ENCODE results near the gene TMEM89. TPM values are rescaled to one million over a fixed set of nuclear protein-coding genes. Genes with fewer than 3 reads are reported as not detected.

The TMEM89 gene
- total RNA-seq, 2 experiments from 2014 or later: 0.39 TPM; not detected in 1

DNA sequence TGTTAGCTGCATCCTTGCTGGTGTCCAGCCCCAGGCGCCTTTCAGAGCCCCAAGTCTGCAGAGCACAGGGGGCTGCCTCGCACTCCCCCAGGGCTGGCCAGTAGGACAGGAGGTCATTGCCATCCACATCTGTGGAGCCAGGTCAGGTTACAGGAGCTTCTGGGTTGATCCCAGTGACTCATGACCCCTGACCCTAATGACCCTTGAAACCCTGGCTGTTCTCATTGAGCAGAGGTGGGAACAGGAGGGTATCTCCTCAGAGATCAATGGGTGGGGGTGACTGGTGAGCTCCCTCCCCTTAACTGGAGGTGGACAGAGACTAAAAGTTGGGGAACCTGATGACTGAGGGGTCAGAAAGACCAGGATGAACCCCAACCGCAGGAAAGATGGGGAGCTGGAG is 19.8 kb upstream of the TMEM89 start:
- ATAC-seq (no peak), DNase-seq (no peak)
- CTCF ChIA-PET: no interaction called here
- Mint-ChIP-seq H3K9me3 (ENCODE audit: insufficient read depth) (no peaks in the 10 kb centered on the region), H3K4me1 (ENCODE audit: low read depth) (peaks cover 9% of the 10 kb centered on the region), H3K4me3 (no peak overlapping the region), H3K27ac (no peak overlapping the region), H3K27me3 (ENCODE audit: low read depth) (no peaks in the 10 kb centered on the region), H3K36me3 (ENCODE audit: low read depth) (peaks cover 11% of the 10 kb centered on the region)
- POLR2A ChIA-PET: no interaction called here

- no peaks in the 10 kb centered on the region for H3K27me3 Mint-ChIP-seq (ENCODE audit: low read depth)
- H3K4me3 Mint-ChIP-seq: no peak overlapping the region
- no peaks in the 10 kb centered on the region for H3K9me3 Mint-ChIP-seq (ENCODE audit: insufficient read depth)
- peaks cover 11% of the 10 kb centered on the region for H3K36me3 Mint-ChIP-seq (ENCODE audit: low read depth)
- ATAC-seq (no peak), DNase-seq (no peak)
- ChIA-PET POLR2A (interaction anchor here (1.3 kb wide), 1 partner anchor 9 kb away, joined by 3 read pairs; no protein-coding TSS in a partner anchor), CTCF (no interaction called here)
- H3K4me1 Mint-ChIP-seq (ENCODE audit: low read depth): peaks cover 17% of the 10 kb centered on the region
- no peak overlapping the region for H3K27ac Mint-ChIP-seq
Measured at GRCh38 chr3:48639944-48640606, 18.5 kb upstream of the TMEM89 start.

DNA sequence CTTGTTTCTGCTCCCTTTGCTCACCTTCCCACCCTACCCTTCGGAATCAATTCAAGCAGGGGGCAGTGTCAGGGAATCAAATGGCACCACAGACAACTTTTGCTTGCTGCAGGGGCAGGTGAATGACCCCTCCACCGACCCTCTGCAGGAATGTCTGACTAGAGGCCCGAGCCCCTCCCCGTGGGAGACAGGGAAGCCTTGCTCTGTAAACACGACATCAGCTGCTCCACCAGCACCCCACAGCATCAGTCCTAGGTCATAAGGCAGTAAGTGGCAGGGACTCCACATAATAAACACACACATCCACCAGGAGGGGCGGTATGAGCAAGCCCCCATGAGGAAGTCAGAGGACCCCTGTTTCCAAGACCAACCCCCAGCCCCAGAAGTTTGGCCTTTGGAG is 15.7 kb upstream of the TMEM89 start:
- ChIA-PET CTCF (interaction anchor here (3.6 kb wide), 1 partner anchor 80 kb away, joined by 23 read pairs; the partner anchor contains the start of gene PFKFB4), POLR2A (no interaction called here)
- ATAC-seq (no peak), DNase-seq (no peak)
- H3K4me3 Mint-ChIP-seq: no peak overlapping the region
- peak overlapping the region; percentile 32 for H3K27ac Mint-ChIP-seq
- no peaks in the 10 kb centered on the region for H3K27me3 Mint-ChIP-seq (ENCODE audit: low read depth)
- peaks cover 30% of the 10 kb centered on the region for H3K4me1 Mint-ChIP-seq (ENCODE audit: low read depth)
- H3K9me3 Mint-ChIP-seq (ENCODE audit: insufficient read depth): no peaks in the 10 kb centered on the region
- peaks cover 16% of the 10 kb centered on the region for H3K36me3 Mint-ChIP-seq (ENCODE audit: low read depth)

GRCh38 chr3:48636149-48636655 is 14.6 kb upstream of the TMEM89 start:
- Mint-ChIP-seq H3K4me3 (peak overlapping the region; percentile 89), H3K4me1 (ENCODE audit: low read depth) (peaks cover 30% of the 10 kb centered on the region), H3K36me3 (ENCODE audit: low read depth) (peaks cover 16% of the 10 kb centered on the region), H3K27me3 (ENCODE audit: low read depth) (no peaks in the 10 kb centered on the region), H3K9me3 (ENCODE audit: insufficient read depth) (no peaks in the 10 kb centered on the region), H3K27ac (peak overlapping the region; percentile 87)
- ATAC-seq: no peak
- POLR2A ChIA-PET: interaction anchor here (0.7 to 1.5 kb wide), 5 partner anchors 16 to 283 kb away, joined by 3 to 6 read pairs (median 3); partner anchors contain the start of gene IP6K2
- CTCF ChIA-PET: interaction anchor here (1.1 to 3.9 kb wide), 16 partner anchors 9 to 237 kb away, joined by 3 to 42 read pairs (median 5); partner anchors contain the start of genes NCKIPSD, PFKFB4 and UQCRC1
- DNase-seq: no peak

GRCh38 chr3:48635222-48636021 is 13.9 kb upstream of the TMEM89 start, which contains the start of gene SLC26A6:
Gene SLC26A6, minus strand, starts transcription at chr3:48635461. Its CDS starts 68 bp downstream, at chr3:48635393.
- Mint-ChIP-seq H3K9me3 (ENCODE audit: insufficient read depth) (no peaks in the 10 kb centered on the region), H3K4me1 (ENCODE audit: low read depth) (peaks cover 30% of the 10 kb centered on the region), H3K27ac (peak within 1 kb of the TSS; percentile 87), H3K36me3 (ENCODE audit: low read depth) (peaks cover 16% of the 10 kb centered on the region), H3K27me3 (ENCODE audit: low read depth) (no peaks in the 10 kb centered on the region), H3K4me3 (peak within 1 kb of the TSS; percentile 89)
- ChIA-PET CTCF (interaction anchor here (0.8 to 3.9 kb wide), 21 partner anchors 9 to 234 kb away, joined by 3 to 42 read pairs (median 4); partner anchors contain the start of genes NCKIPSD, PFKFB4 and UQCRC1), POLR2A (interaction anchor here (0.8 to 1.5 kb wide), 6 partner anchors 9 to 81 kb away, joined by 3 to 6 read pairs (median 3); partner anchors contain the start of gene IP6K2)
- peak; percentile 97 for ATAC-seq
- peak; percentile 95 for DNase-seq

GRCh38 chr3:48634661-48635221 is 13.2 kb upstream of the TMEM89 start:
- Mint-ChIP-seq H3K4me1 (ENCODE audit: low read depth) (peaks cover 30% of the 10 kb centered on the region), H3K4me3 (peak overlapping the region; percentile 89), H3K9me3 (ENCODE audit: insufficient read depth) (no peaks in the 10 kb centered on the region), H3K36me3 (ENCODE audit: low read depth) (peaks cover 18% of the 10 kb centered on the region), H3K27ac (peak overlapping the region; percentile 25), H3K27me3 (ENCODE audit: low read depth) (no peaks in the 10 kb centered on the region)
- ATAC-seq: peak; percentile 31
- ChIA-PET POLR2A (interaction anchor here (0.6 to 1.5 kb wide), 6 partner anchors 8 to 386 kb away, joined by 3 to 6 read pairs (median 4); partner anchors contain the start of gene IP6K2), CTCF (interaction anchor here (0.9 to 3.9 kb wide), 17 partner anchors 11 to 234 kb away, joined by 3 to 42 read pairs (median 5); partner anchors contain the start of genes NCKIPSD, PFKFB4 and UQCRC1)
- peak; percentile 68 for DNase-seq

- H3K9me3 Mint-ChIP-seq (ENCODE audit: insufficient read depth): no peaks in the 10 kb centered on the region
- H3K36me3 Mint-ChIP-seq (ENCODE audit: low read depth): peaks cover 23% of the 10 kb centered on the region
- ATAC-seq (no peak), DNase-seq (no peak)
- ChIA-PET POLR2A (interaction anchor here (0.6 to 1.0 kb wide), 2 partner anchors 334 to 387 kb away, joined by 3 to 4 read pairs; no protein-coding TSS in a partner anchor), CTCF (interaction anchor here (2.3 to 3.9 kb wide), 5 partner anchors 10 to 233 kb away, joined by 7 to 42 read pairs (median 21); partner anchors contain the start of gene UQCRC1)
- H3K4me3 Mint-ChIP-seq: peak overlapping the region; percentile 89
- H3K27ac Mint-ChIP-seq: no peak overlapping the region
- H3K4me1 Mint-ChIP-seq (ENCODE audit: low read depth): peaks cover 30% of the 10 kb centered on the region
- no peaks in the 10 kb centered on the region for H3K27me3 Mint-ChIP-seq (ENCODE audit: low read depth)
Measured at GRCh38 chr3:48633743-48634142, 12.2 kb upstream of the TMEM89 start.

- DNase-seq (no peak), ATAC-seq (no peak)
- Mint-ChIP-seq H3K36me3 (ENCODE audit: low read depth) (peaks cover 25% of the 10 kb centered on the region), H3K27me3 (ENCODE audit: low read depth) (no peaks in the 10 kb centered on the region), H3K27ac (no peak overlapping the region), H3K4me1 (ENCODE audit: low read depth) (peaks cover 30% of the 10 kb centered on the region), H3K4me3 (peak overlapping the region; percentile 0), H3K9me3 (ENCODE audit: insufficient read depth) (no peaks in the 10 kb centered on the region)
- ChIA-PET POLR2A (interaction anchor here (0.5 to 1.1 kb wide), 2 partner anchors 16 to 165 kb away, joined by 3 to 5 read pairs; no protein-coding TSS in a partner anchor), CTCF (interaction anchor here (3.5 to 3.9 kb wide), 3 partner anchors 9 to 232 kb away, joined by 17 to 42 read pairs (median 21); no protein-coding TSS in a partner anchor)
Measured at GRCh38 chr3:48633256-48633655, 11.7 kb upstream of the TMEM89 start.

GRCh38 chr3:48631516-48632448 is 10.2 kb upstream of the TMEM89 start:
- Mint-ChIP-seq H3K27ac (no peak overlapping the region), H3K27me3 (ENCODE audit: low read depth) (no peaks in the 10 kb centered on the region), H3K4me1 (ENCODE audit: low read depth) (peaks cover 26% of the 10 kb centered on the region), H3K36me3 (ENCODE audit: low read depth) (peaks cover 32% of the 10 kb centered on the region), H3K4me3 (no peak overlapping the region), H3K9me3 (ENCODE audit: insufficient read depth) (no peaks in the 10 kb centered on the region)
- DNase-seq (no peak), ATAC-seq (no peak)
- POLR2A ChIA-PET: interaction anchor here (0.6 kb wide), 1 partner anchor 71 kb away, joined by 3 read pairs; no protein-coding TSS in a partner anchor
- CTCF ChIA-PET: no interaction called here

DNA sequence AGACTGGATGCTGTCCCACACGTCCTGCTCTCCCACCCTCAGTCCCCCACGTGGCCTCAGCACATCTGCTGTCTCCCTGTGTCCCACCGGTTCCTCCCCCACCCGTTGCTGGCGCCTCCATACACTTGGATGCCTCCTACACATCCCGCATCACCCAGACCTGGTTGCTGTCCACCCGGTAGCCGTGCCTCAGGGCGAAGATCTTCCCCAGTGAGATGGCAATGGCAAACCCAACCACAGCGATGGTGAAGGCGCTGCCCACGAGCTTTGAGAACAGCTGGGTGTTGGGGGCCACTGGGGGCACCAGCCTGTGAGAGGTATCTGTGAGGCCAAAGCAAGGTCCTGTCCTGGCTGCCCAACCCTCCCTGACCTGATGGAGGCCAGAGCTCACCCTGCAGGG is 9.3 kb upstream of the TMEM89 start:
- ChIA-PET POLR2A (no interaction called here), CTCF (no interaction called here)
- Mint-ChIP-seq H3K36me3 (ENCODE audit: low read depth) (peaks cover 38% of the 10 kb centered on the region), H3K27ac (no peak overlapping the region), H3K4me3 (no peak overlapping the region), H3K9me3 (ENCODE audit: insufficient read depth) (no peaks in the 10 kb centered on the region), H3K27me3 (ENCODE audit: low read depth) (no peaks in the 10 kb centered on the region), H3K4me1 (ENCODE audit: low read depth) (peaks cover 16% of the 10 kb centered on the region)
- DNase-seq (no peak), ATAC-seq (no peak)

Data from activated CD8-positive, alpha-beta T cell treated with anti-CD3 and anti-CD28 coated beads, Interleukin-2, amount 10 ng/mL, durations not matched to agents 7 days and 5 days (primary cell).